Nephron (organoid): ENCODE measurements around the gene HSD17B2.

Experiments
- H3K27ac Mint-ChIP-seq, 3 experiments: 2 replicates each; pipeline ENCODE4 v1.8.0; 2020; ENCODE audit warnings: mixed read lengths in 3 of 3, mild to moderate bottlenecking in 2 of 3, moderate library complexity in 1 of 3
- H3K27me3 Mint-ChIP-seq: 2 replicates; pipeline ENCODE4 v1.8.0; 2021; ENCODE audit warnings: low read depth, mild to moderate bottlenecking, moderate library complexity, mixed read lengths
- H3K36me3 Mint-ChIP-seq: 2 replicates; pipeline ENCODE4 v1.8.0; 2020; ENCODE audit warnings: low read depth, mixed read lengths
- H3K4me1 Mint-ChIP-seq: 2 replicates; pipeline ENCODE4 v1.8.0; 2020; ENCODE audit warnings: mixed read lengths
- H3K4me3 Mint-ChIP-seq, 3 experiments: 2 replicates each; pipeline ENCODE4 v1.8.0; 2020; ENCODE audit warnings: mild to moderate bottlenecking in 3 of 3, mixed read lengths in 3 of 3, moderate library complexity in 2 of 3
- H3K9me3 Mint-ChIP-seq: 2 replicates; pipeline ENCODE4 v1.8.0; 2020; ENCODE audit warnings: mixed read lengths
- CTCF ChIP-seq, 3 experiments: fragments of 200-600 bp; sonication (generic); IDR thresholded peaks; one replicate each; pipeline ENCODE4 v1.5.0; 2021; ENCODE audit warnings: antibody characterized with exemption in 3 of 3; ENCODE audit not compliant: unreplicated experiment in 3 of 3

The HSD17B2 gene

GRCh38 chr16:82011199-82011641 lies 23.8 kb upstream of the HSD17B2 start, which contains the start of gene SDR42E1:
Gene SDR42E1, minus strand, starts transcription at chr16:82011470. Its CDS starts 10,612 bp downstream, at chr16:82000858.
- peaks cover 8% of the 10 kb centered on the region for H3K27me3 Mint-ChIP-seq
- TF ChIP-seq CTCF (IDR thresholded peaks at IDR 0.05; ENCODE audit: unreplicated experiment in 3 of 3) = no peak
- H3K4me3 Mint-ChIP-seq = no peak within 1 kb of the TSS
- H3K27ac Mint-ChIP-seq = no peak within 1 kb of the TSS
- H3K36me3 Mint-ChIP-seq = peaks cover 8% of the 10 kb centered on the region
- H3K9me3 Mint-ChIP-seq = peaks cover 53% of the 10 kb centered on the region
- no peaks in the 10 kb centered on the region for H3K4me1 Mint-ChIP-seq

GRCh38 chr16:82013139-82013538 lies 21.9 kb upstream of the HSD17B2 start:
- Mint-ChIP-seq H3K4me3 (no peak overlapping the region), H3K4me1 (no peaks in the 10 kb centered on the region), H3K27ac (no peak overlapping the region), H3K9me3 (peaks cover 48% of the 10 kb centered on the region), H3K27me3 (peaks cover 3% of the 10 kb centered on the region), H3K36me3 (peaks cover 7% of the 10 kb centered on the region)
- no peak for TF ChIP-seq CTCF (IDR thresholded peaks at IDR 0.05; ENCODE audit: unreplicated experiment in 3 of 3)

GRCh38 chr16:82016263-82016662 lies 18.8 kb upstream of the HSD17B2 start:
- TF ChIP-seq CTCF (IDR thresholded peaks at IDR 0.05; ENCODE audit: unreplicated experiment in 3 of 3) = peak in 1 of 3 experiments; percentile 27
- Mint-ChIP-seq H3K4me3 (no peak overlapping the region), H3K9me3 (peaks cover 22% of the 10 kb centered on the region), H3K27me3 (peaks cover 5% of the 10 kb centered on the region), H3K27ac (peak overlapping the region in 1 of 3 experiments; percentile 0), H3K36me3 (peaks cover 3% of the 10 kb centered on the region), H3K4me1 (no peaks in the 10 kb centered on the region)

- H3K9me3 Mint-ChIP-seq = peaks cover 18% of the 10 kb centered on the region
- no peaks in the 10 kb centered on the region for H3K36me3 Mint-ChIP-seq
- no peak for TF ChIP-seq CTCF (IDR thresholded peaks at IDR 0.05; ENCODE audit: unreplicated experiment in 3 of 3)
- no peak overlapping the region for H3K4me3 Mint-ChIP-seq
- H3K4me1 Mint-ChIP-seq = no peaks in the 10 kb centered on the region
- H3K27me3 Mint-ChIP-seq = peaks cover 5% of the 10 kb centered on the region
- H3K27ac Mint-ChIP-seq = no peak overlapping the region
These were observed 18.1 kb upstream of the HSD17B2 start for GRCh38 chr16:82016964-82017363.

- H3K9me3 Mint-ChIP-seq = peaks cover 12% of the 10 kb centered on the region
- peaks cover 5% of the 10 kb centered on the region for H3K27me3 Mint-ChIP-seq
- H3K36me3 Mint-ChIP-seq = no peaks in the 10 kb centered on the region
- no peaks in the 10 kb centered on the region for H3K4me1 Mint-ChIP-seq
- no peak for TF ChIP-seq CTCF (IDR thresholded peaks at IDR 0.05; ENCODE audit: unreplicated experiment in 3 of 3)
- H3K4me3 Mint-ChIP-seq = no peak overlapping the region
- no peak overlapping the region for H3K27ac Mint-ChIP-seq
These were observed 17.0 kb upstream of the HSD17B2 start for GRCh38 chr16:82017911-82018568.

- H3K4me1 Mint-ChIP-seq = no peaks in the 10 kb centered on the region
- no peak overlapping the region for H3K4me3 Mint-ChIP-seq
- peaks cover 10% of the 10 kb centered on the region for H3K27me3 Mint-ChIP-seq
- no peak for TF ChIP-seq CTCF (IDR thresholded peaks at IDR 0.05; ENCODE audit: unreplicated experiment in 3 of 3)
- no peak overlapping the region for H3K27ac Mint-ChIP-seq
- no peaks in the 10 kb centered on the region for H3K36me3 Mint-ChIP-seq
- peaks cover 21% of the 10 kb centered on the region for H3K9me3 Mint-ChIP-seq
These were observed 15.5 kb upstream of the HSD17B2 start for GRCh38 chr16:82019535-82019934.
